Measurements from ENCODE around the gene TCEA3.
"Not testable (repeated sequence)": the region's sequence is repeated elsewhere in the genome, so short reads cannot be mapped to it uniquely, and the experiment has no call there.

TCEA3 gene

DNA sequence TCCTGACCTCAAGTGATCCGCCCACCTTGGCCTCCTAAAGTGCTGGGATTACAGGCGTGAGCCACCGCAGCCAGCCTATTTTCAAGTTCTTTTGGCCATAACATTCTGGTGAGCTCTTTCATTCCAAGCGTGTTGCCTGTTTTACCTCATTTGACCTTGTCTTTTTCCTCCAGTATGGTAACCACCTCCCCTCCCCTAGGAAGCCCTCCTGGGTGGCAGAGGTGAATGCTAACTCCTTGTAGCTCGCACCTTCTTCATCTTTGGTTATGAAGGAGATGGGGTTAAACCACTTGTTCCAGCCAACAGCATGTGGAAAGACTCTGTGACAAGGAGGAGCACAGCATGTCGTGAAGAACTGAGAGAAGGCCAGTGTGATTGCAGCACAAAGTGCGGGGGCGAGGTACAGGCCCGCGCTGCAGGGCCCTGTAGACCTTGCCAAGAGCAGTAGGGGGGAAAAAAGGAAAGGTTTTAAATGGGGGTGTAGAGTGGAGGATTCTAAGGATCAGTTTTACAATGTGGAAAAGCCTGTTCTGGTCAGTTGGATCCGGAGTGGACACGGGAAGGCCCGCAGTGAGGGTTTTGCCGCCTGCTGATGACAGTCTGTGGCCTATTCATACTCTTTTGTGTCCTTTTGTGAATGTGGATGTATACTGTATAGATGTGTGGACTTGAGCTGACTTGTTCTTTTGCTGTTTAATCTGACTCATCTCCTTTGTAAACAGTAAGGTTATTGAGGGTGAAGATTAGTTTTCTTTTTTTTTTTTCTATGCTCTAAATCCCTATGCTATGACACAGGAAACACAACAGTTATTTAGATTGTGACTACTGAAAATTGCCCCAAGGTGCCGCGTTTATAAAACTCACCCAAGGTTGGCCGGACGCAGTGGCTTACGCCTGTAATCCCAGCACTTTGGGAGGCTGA lies 47.4 kb downstream of the TCEA3 start:
- TF ChIP-seq, protein P1, sequence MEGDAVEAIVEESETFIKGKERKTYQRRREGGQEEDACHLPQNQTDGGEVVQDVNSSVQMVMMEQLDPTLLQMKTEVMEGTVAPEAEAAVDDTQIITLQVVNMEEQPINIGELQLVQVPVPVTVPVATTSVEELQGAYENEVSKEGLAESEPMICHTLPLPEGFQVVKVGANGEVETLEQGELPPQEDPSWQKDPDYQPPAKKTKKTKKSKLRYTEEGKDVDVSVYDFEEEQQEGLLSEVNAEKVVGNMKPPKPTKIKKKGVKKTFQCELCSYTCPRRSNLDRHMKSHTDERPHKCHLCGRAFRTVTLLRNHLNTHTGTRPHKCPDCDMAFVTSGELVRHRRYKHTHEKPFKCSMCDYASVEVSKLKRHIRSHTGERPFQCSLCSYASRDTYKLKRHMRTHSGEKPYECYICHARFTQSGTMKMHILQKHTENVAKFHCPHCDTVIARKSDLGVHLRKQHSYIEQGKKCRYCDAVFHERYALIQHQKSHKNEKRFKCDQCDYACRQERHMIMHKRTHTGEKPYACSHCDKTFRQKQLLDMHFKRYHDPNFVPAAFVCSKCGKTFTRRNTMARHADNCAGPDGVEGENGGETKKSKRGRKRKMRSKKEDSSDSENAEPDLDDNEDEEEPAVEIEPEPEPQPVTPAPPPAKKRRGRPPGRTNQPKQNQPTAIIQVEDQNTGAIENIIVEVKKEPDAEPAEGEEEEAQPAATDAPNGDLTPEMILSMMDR (conservative IDR thresholded peaks at IDR 0.05; ENCODE audit: low read depth, low read length): no peak
- no peak overlapping the region for H3K4me3 ChIP-seq (ENCODE audit: low read length)
- DNase-seq (ENCODE audit: low read depth): peak; percentile 37

- DNase-seq (ENCODE audit: low read depth); H3K4me3 ChIP-seq (ENCODE audit: low read length): not testable (repeated sequence)
Measured at GRCh38 chr1:23374079-23374735, 50.3 kb downstream of the TCEA3 start.

DNA sequence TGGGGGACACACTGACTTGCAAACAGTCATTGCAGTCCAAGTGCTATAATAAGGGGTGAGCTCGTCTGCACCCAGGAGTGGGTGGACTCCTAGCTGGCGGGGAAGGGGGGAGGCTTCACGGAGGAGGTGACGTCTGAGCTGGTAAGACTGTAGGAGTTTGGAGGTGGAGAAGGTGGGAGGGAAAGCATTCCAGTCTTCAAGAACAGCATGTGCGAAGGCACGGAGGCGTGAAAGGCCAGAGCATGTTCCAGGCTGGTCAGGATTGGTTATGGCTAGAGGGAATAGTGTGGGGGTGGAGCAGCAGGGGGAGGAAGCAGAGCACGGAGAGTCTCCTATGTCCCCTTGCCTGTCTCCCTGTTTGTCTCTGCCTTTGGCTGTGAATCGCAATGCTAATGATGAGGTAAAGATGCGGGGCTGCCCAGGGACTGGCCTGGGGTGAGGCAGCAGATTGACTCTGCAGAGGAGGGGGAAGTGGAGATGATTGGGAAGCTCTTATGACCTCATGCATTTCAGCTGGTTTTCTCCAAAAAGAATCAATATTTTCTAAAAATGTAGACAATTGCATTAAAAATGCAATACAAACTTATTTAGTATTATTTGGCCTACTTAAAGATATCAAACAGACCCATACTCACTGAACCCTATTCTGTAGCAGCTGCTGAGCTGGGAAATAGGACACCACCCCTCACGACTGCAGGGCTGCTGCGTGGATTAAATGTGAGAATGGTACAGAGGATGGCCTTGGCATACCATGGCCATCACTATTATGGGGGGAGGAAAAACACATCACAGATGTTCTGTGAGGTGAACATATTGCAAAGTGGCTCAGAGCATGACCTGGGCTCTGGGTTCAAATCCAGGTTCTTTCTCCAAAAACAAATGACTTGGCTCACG lies 52.3 kb downstream of the TCEA3 start:
- DNase-seq (ENCODE audit: low read depth): no peak
- no peak overlapping the region for H3K4me3 ChIP-seq (ENCODE audit: low read length)
- TF ChIP-seq, protein P1 (conservative IDR thresholded peaks at IDR 0.05; ENCODE audit: low read depth, low read length): no peak

- peak overlapping the region; percentile 5 for H3K4me3 ChIP-seq (ENCODE audit: low read length)
- DNase-seq (ENCODE audit: low read depth): no peak
- TF ChIP-seq, protein P1 (conservative IDR thresholded peaks at IDR 0.05; ENCODE audit: low read depth, low read length): peak; percentile 23
Measured at GRCh38 chr1:23370709-23371584, 53.6 kb downstream of the TCEA3 start.

DNA sequence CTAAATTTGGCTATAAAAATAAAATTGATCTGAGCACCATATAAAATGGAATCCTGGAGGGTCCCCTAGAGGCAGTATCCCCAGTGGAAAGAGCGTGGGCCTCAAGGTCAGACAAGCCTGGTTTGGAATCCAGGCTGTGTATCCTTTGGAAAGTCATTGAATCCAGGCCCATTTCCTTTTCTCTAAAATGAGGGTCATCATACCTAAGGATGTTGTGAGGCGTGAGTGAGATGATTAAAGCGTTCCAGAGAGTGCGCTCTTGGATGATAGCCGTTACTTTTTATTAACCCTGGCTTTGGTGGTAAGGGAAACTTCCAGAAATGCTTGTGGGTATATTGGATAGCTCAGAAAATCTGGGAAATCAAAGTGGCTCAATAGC lies 54.2 kb downstream of the TCEA3 start:
- TF ChIP-seq, protein P1 (conservative IDR thresholded peaks at IDR 0.05; ENCODE audit: low read depth, low read length): no peak
- DNase-seq (ENCODE audit: low read depth): no peak
- H3K4me3 ChIP-seq (ENCODE audit: low read length): peak overlapping the region; percentile 100

DNA sequence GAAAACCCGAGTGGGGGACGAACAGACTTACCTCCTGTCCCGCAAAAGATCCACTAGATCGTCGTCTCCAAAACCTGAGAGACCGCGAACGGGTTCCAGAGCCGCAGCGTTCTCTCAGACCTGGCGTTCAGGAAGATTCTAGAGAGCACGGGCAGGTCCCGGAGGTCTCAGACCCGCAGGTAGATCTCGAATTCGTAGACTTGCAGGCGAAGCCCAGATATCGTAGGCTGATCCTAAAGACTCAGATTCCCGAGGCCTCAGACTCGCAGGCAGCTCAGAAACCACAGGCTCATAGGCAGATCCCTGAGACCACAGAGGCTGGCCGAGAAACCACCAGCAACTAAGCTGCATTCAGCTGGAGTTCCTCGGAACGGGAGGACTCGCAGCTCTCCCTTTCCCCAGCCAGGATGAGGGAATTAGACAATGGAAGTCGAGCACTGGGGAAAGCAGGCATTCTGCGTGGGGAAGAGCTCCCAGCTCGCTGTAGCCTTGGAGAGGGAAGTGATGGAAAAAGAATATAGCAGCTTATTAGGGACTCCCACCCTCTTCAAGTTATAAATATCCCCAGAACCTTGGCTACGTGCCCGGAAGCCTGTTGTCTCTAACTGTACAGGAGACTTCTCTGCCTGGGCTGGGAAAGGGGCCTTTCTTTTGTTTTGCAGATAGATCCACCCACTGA lies 55.1 kb downstream of the TCEA3 start, which contains the start of gene ZNF436:
Gene ZNF436 (minus strand): TSS at position 502 of the 679 bp plus-strand sequence. CDS start 1,831 bp downstream, outside the sequence.
- H3K4me3 ChIP-seq (ENCODE audit: low read length): peak within 1 kb of the TSS; percentile 100
- peak; percentile 82 for DNase-seq (ENCODE audit: low read depth)

More for the DNA sequence above, 55.1 kb downstream of the TCEA3 start, which contains the start of gene ZNF436:
- TF ChIP-seq, protein P1 (conservative IDR thresholded peaks at IDR 0.05; ENCODE audit: low read depth, low read length): no peak
